ENCODE measurements around the gene ARHGAP4. TPM values are rescaled to one million over a fixed set of nuclear protein-coding genes. Genes with fewer than 3 reads are reported as not detected.

The ARHGAP4 gene
- total RNA-seq, 1 donor from 2014 or later: 94.3 TPM

DNA sequence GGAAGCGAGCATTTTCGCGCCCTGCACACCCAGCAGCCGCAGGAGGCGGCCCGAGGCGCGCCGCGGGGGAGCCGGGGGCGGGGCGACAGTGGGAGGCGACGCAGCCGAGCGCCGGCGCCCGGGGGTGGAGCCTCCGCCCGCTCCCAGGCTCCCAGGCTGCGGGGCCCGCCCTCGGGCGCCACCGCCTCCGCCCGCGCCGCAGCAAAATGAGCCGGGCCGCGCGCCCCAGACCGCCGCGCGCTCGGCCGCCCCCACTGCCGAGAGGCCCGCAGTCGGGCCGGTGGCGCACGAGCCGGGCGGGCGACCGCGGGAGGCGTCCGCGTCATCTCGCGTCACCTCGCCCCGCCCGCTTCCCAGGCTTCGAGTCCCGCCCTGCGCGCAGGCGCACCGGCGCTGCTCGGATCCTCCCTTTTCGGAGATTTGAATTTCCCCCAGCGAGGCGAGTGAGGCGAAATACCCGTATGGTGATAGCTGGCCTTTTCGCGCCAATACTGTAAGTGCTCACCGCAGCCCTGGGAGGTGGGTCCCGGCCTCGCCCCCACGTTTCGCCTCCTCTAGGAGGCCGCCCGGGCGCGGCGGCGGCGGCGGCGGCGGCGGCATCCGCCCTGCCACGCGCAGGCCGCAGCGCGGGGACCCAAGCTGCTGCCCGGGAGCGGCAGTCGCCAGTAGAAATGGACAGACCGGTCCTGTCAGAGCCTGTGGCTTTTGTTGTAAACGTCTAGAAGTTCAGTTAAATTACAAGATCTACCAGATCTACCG, 46.5 kb upstream of the ARHGAP4 start, which contains the start of gene TMEM187:
TMEM187 (plus strand) TSS at position 387 of the 759 bp plus-strand sequence. CDS start 9,309 bp downstream, outside the sequence.
- peak within 1 kb of the TSS; percentile 98 to 99 for H3K27ac ChIP-seq
- peaks cover 11 to 14% of the 10 kb centered on the region in 2 donors for H3K4me1 ChIP-seq
- H3K27me3 ChIP-seq: no peaks in the 10 kb centered on the region
- H3K4me3 ChIP-seq: peak within 1 kb of the TSS; percentile 84 to 91
- peak in 1 of 2 donors; percentile 92 for DNase-seq (ENCODE audit: low spot score in 2 of 2)
- H3K36me3 ChIP-seq: no peaks in the 10 kb centered on the region
- H3K9me3 ChIP-seq: no peaks in the 10 kb centered on the region
- intact Hi-C loops (cut with DNase I): loop anchor here (1.0 to 5.0 kb wide), 2 partner anchors 44 to 570 kb away; no protein-coding TSS in a partner anchor
- TF ChIP-seq, protein P1, sequence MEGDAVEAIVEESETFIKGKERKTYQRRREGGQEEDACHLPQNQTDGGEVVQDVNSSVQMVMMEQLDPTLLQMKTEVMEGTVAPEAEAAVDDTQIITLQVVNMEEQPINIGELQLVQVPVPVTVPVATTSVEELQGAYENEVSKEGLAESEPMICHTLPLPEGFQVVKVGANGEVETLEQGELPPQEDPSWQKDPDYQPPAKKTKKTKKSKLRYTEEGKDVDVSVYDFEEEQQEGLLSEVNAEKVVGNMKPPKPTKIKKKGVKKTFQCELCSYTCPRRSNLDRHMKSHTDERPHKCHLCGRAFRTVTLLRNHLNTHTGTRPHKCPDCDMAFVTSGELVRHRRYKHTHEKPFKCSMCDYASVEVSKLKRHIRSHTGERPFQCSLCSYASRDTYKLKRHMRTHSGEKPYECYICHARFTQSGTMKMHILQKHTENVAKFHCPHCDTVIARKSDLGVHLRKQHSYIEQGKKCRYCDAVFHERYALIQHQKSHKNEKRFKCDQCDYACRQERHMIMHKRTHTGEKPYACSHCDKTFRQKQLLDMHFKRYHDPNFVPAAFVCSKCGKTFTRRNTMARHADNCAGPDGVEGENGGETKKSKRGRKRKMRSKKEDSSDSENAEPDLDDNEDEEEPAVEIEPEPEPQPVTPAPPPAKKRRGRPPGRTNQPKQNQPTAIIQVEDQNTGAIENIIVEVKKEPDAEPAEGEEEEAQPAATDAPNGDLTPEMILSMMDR (IDR thresholded peaks at IDR 0.05): no peak

DNA sequence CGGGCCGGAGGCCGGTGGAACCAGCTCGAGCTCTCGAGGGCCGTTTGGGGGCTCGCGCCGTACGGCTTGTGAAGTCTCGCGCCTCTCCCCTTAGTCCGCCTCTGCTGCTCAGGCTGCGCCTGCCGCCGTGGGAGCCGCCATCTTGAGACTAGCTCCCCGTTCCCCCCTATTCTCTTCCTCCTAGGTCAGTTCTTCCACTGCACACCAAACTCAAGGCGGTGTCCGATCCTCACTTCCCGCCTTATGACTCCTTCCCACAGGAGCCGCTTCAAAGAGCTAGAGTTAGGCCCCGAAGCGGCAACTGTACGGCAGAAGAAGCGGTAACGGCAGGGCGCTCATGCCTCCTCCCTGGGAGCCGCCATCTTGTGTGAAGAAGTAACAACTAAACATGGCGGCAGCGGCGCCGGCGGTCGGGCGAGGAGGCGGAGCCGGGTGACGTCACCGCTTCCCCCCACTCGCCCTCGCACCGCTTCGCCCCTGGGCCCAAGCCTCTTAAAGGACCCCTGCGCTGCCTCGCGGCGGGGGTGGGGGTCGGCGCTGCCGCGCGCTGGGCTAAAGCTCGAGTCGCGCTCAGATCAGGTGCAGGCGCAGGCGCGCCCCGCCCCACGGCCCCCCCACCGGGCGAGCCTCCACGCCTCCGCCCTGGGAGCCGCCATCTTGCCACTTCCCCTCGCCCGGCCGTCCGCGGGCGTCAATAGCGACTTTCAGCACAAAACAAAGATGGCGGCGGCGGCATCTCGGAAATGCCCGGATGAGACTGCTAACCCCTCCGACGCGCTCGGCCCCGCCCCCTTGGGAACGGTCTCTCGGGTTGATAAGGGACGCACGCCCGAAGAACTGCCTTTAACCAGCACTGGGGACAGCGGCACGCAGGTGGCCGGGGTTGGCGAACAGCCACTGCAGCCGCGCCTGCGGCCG, 45.6 kb upstream of the ARHGAP4 start, which contains the start of gene HCFC1:
HCFC1 (minus strand) TSS at position 369 of the 918 bp plus-strand sequence. CDS start 978 bp downstream, outside the sequence.
- Histone ChIP-seq H3K27ac (peak within 1 kb of the TSS; percentile 98 to 99), H3K4me3 (peak within 1 kb of the TSS; percentile 84 to 91), H3K36me3 (no peaks in the 10 kb centered on the region), H3K4me1 (peaks cover 12 to 17% of the 10 kb centered on the region in 2 donors), H3K9me3 (no peaks in the 10 kb centered on the region), H3K27me3 (no peaks in the 10 kb centered on the region)
- intact Hi-C loops (cut with DNase I): loop anchor here (1.0 to 5.0 kb wide), 2 partner anchors 43 to 571 kb away; no protein-coding TSS in a partner anchor
- TF ChIP-seq, protein P1 (IDR thresholded peaks at IDR 0.05): no peak
- peak; percentile 73 to 97 for DNase-seq (ENCODE audit: low spot score in 2 of 2)

DNA sequence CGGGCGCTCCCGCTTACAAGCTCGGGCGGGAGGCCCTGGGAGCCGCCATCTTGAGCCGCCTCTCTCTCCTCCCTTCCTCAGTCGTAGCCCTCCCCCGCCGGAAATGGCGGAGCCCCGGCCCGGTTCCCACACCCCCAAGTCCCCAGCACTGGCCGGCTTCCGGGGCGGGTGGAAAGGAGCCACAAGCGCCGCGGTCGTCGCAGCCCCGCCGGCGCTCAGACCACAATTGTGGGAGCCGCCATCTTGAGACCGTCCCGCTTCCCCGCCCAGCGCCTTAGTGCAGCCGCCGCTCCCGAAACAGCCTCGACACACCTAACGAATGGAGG, 45.0 kb upstream of the ARHGAP4 start:
- Histone ChIP-seq H3K27ac (peak overlapping the region; percentile 98 to 99), H3K9me3 (no peaks in the 10 kb centered on the region), H3K4me1 (peaks cover 16 to 18% of the 10 kb centered on the region in 2 donors), H3K36me3 (no peaks in the 10 kb centered on the region), H3K4me3 (peak overlapping the region; percentile 84 to 91), H3K27me3 (no peaks in the 10 kb centered on the region)
- intact Hi-C loops (cut with DNase I): loop anchor here (5.0 kb wide), 1 partner anchor 571 kb away; no protein-coding TSS in a partner anchor
- DNase-seq (ENCODE audit: low spot score in 2 of 2): peak; percentile 77 to 95
- TF ChIP-seq, protein P1 (IDR thresholded peaks at IDR 0.05): no peak

DNA sequence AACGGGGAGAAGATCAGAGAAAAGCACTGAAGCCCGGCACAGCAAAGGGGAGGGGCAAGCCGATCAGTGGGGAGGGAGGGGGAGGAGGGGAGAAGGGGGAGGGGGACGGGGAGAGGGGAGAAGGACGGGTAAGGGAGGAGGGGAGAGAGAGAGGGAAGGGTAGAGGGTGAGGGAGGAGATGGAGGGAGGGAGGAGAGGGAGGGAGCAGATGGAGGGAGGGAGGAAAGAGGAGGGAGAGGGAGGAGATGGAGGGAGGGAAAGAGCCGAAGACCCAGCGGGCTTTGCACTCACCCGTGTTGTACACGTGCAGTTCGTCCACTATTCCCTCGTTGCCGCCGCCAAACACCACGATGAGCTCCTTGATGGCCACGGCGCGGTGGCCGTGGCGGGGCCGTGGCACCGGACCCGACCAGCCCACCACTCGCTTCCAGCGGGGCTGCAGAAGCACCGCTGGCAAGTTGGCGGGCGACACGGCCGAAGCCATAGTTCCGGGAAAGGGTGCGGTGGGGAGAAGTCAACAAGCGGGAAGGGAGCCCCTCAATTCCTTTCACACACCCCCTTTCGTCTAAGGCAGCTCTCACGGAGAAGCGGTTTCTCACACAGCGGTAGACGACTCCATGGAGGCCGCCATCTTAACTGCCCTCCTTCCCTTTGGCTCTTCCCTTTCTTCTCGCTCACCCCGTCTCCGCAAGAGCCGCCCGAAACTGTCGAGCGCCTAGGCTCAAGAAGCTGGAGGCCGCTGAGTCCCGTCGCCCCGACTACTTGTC, 44.5 kb upstream of the ARHGAP4 start:
- Histone ChIP-seq H3K27ac (peak overlapping the region; percentile 98 to 99), H3K4me3 (peak overlapping the region; percentile 84 to 91), H3K4me1 (peaks cover 18 to 21% of the 10 kb centered on the region in 2 donors), H3K27me3 (no peaks in the 10 kb centered on the region), H3K9me3 (no peaks in the 10 kb centered on the region), H3K36me3 (no peaks in the 10 kb centered on the region)
- TF ChIP-seq, protein P1 (IDR thresholded peaks at IDR 0.05): no peak
- no peak for DNase-seq (ENCODE audit: low spot score in 2 of 2)
- intact Hi-C loops (cut with DNase I): loop anchor here (5.0 kb wide), 1 partner anchor 572 kb away; no protein-coding TSS in a partner anchor
